8988T (cell line): ENCODE results near the gene C12orf56.
"Not testable (repeated sequence)": the region's sequence is repeated elsewhere in the genome, so short reads cannot be mapped to it uniquely, and the experiment has no call there.

Source experiments
- DNase-seq: peaks from one replicate; pipeline ENCODE4 v3.0.0; 2011

Gene C12orf56

GRCh38 chr12:64296301-64296700 lies 94.3 kb downstream of the C12orf56 start:
- no peak for DNase-seq

GRCh38 chr12:64293654-64294364 lies 96.7 kb downstream of the C12orf56 start:
- DNase-seq: no peak

- not testable (repeated sequence) for DNase-seq
Measured at GRCh38 chr12:64293174-64293573, 97.4 kb downstream of the C12orf56 start.

GRCh38 chr12:64286521-64286920 lies 104.0 kb downstream of the C12orf56 start:
- no peak for DNase-seq

- no peak for DNase-seq
Measured at GRCh38 chr12:64284256-64284655, 106.3 kb downstream of the C12orf56 start.

GRCh38 chr12:64278421-64278820 lies 112.1 kb downstream of the C12orf56 start:
- DNase-seq: no peak

GRCh38 chr12:64273527-64274403 lies 116.8 kb downstream of the C12orf56 start:
- peak; percentile 23 for DNase-seq

- DNase-seq: no peak
Measured at GRCh38 chr12:64270411-64270810, 120.1 kb downstream of the C12orf56 start.

GRCh38 chr12:64269161-64269560 lies 121.4 kb downstream of the C12orf56 start:
- DNase-seq: no peak

GRCh38 chr12:64268409-64268808 lies 122.1 kb downstream of the C12orf56 start:
- DNase-seq: no peak

GRCh38 chr12:64265839-64266238 lies 124.7 kb downstream of the C12orf56 start:
- no peak for DNase-seq

GRCh38 chr12:64261813-64262212 lies 128.7 kb downstream of the C12orf56 start:
- DNase-seq: no peak

GRCh38 chr12:64258576-64258975 lies 132.0 kb downstream of the C12orf56 start:
- DNase-seq: no peak

GRCh38 chr12:64256166-64256800 lies 134.3 kb downstream of the C12orf56 start:
- DNase-seq: no peak

- no peak for DNase-seq
Measured at GRCh38 chr12:64255249-64255648, 135.3 kb downstream of the C12orf56 start.

GRCh38 chr12:64253356-64253755 lies 137.2 kb downstream of the C12orf56 start:
- DNase-seq: no peak

GRCh38 chr12:64252681-64253080 lies 137.9 kb downstream of the C12orf56 start:
- DNase-seq: no peak

GRCh38 chr12:64243809-64244208 lies 146.7 kb downstream of the C12orf56 start:
- DNase-seq: no peak

GRCh38 chr12:64240781-64241180 lies 149.8 kb downstream of the C12orf56 start:
- no peak for DNase-seq

- DNase-seq: no peak
Measured at GRCh38 chr12:64237382-64237781, 153.2 kb downstream of the C12orf56 start.

GRCh38 chr12:64236549-64236948 lies 154.0 kb downstream of the C12orf56 start:
- no peak for DNase-seq

GRCh38 chr12:64232196-64232595 lies 158.4 kb downstream of the C12orf56 start:
- no peak for DNase-seq

- no peak for DNase-seq
Measured at GRCh38 chr12:64229796-64230195, 160.8 kb downstream of the C12orf56 start.

- DNase-seq: no peak
Measured at GRCh38 chr12:64229240-64229639, 161.3 kb downstream of the C12orf56 start.
